PC-3 (cell line): ENCODE data around the gene ADSS1. TPM values are rescaled to one million over a fixed set of nuclear protein-coding genes. Genes with fewer than 3 reads are reported as not detected.

ENCODE experiments used
- ATAC-seq: fragments of 200-7000 bp; cut with Tn5 transposase; 2 replicates; pipeline ENCODE4 v1.9.1; 2020; ENCODE audit warnings: mild to moderate bottlenecking, moderate library complexity
- BruUV-seq: library from RNA; stranded (reverse); fragments of 400-500 nt; replicated peaks from 2 replicates; lab custom pipeline; 2021; lab: Mats Ljungman, UMichigan
- CTCF ChIA-PET: fragments of 300-600 bp; sonication (Branson Sonifier 250); formaldehyde crosslinking; loops from one replicate; lab custom pipeline; 2022; ENCODE audit warnings: antibody characterized with exemption; lab: Charles Lee
- POLR2A ChIA-PET: fragments of 300-600 bp; sonication (Branson Sonifier 250); formaldehyde crosslinking; loops from one replicate; lab custom pipeline; 2022; ENCODE audit warnings: antibody characterized with exemption; ENCODE audit not compliant: unreplicated experiment; lab: Charles Lee
- DNase-seq: peaks from one replicate; pipeline ENCODE4 v3.0.0-alpha.2; 2015
- H2AFZ ChIP-seq: fragments of 300-600 bp; sonication (generic); 2 replicates; pipeline ENCODE4 v1.6.0; 2016; ENCODE audit warnings: antibody characterized with exemption, low read length
- H3F3A ChIP-seq: fragments of 300-600 bp; sonication (generic); one replicate; pipeline ENCODE4 v1.6.0; 2017; ENCODE audit warnings: antibody characterized with exemption, low read length, control low read depth, mild to moderate bottlenecking; ENCODE audit not compliant: unreplicated experiment
- H3K27ac ChIP-seq: fragments of 300-600 bp; sonication (generic); 2 replicates; pipeline ENCODE4 v1.5.1; 2016; ENCODE audit warnings: mild to moderate bottlenecking, low read length
- H3K27me3 ChIP-seq: fragments of 300-600 bp; sonication (generic); 2 replicates; pipeline ENCODE4 v1.6.1; 2016; ENCODE audit warnings: low read length, mixed read lengths
- H3K36me3 ChIP-seq: fragments of 300-600 bp; sonication (generic); 2 replicates; pipeline ENCODE4 v1.6.1; 2016; ENCODE audit warnings: low read depth, mixed run types, low read length, mixed read lengths
- H3K4me1 ChIP-seq: fragments of 300-600 bp; sonication (generic); 2 replicates; pipeline ENCODE4 v1.5.1; 2016; ENCODE audit warnings: low read length; ENCODE audit not compliant: insufficient read depth
- H3K4me2 ChIP-seq: fragments of 300-600 bp; sonication (generic); 2 replicates; pipeline ENCODE4 v1.6.0; 2016; ENCODE audit warnings: low read length
- H3K4me3 ChIP-seq: fragments of 300-600 bp; sonication (generic); 2 replicates; pipeline ENCODE4 v1.5.1; 2016; ENCODE audit warnings: mild to moderate bottlenecking, low read length, mixed read lengths
- H3K79me2 ChIP-seq: fragments of 300-600 bp; sonication (generic); 2 replicates; pipeline ENCODE4 v1.6.1; 2017; ENCODE audit warnings: low read length, mixed read lengths
- H3K9ac ChIP-seq: fragments of 300-600 bp; sonication (generic); 2 replicates; pipeline ENCODE4 v1.6.0; 2016; ENCODE audit warnings: mild to moderate bottlenecking, low read length
- H3K9me2 ChIP-seq: fragments of 300-600 bp; sonication (generic); replicated peaks from 2 replicates; pipeline ENCODE4 v1.6.1; 2016; ENCODE audit warnings: mixed run types, low read length, mixed read lengths
- H3K9me3 ChIP-seq: fragments of 300-600 bp; sonication (generic); 2 replicates; pipeline ENCODE4 v1.6.1; 2016; ENCODE audit warnings: low read length, mixed read lengths
- H4K20me1 ChIP-seq: fragments of 300-600 bp; sonication (generic); 2 replicates; pipeline ENCODE4 v1.6.1; 2016; ENCODE audit warnings: low read length, mixed read lengths
- CTCF ChIP-seq: fragments of 300-600 bp; sonication (generic); conservative IDR thresholded peaks from 2 replicates; pipeline ENCODE4 v1.5.1; 2017; ENCODE audit warnings: antibody characterized with exemption, low read depth, mild to moderate bottlenecking, low read length
- EZH2 ChIP-seq: fragments of 300-600 bp; sonication (generic); IDR thresholded peaks from one replicate; pipeline ENCODE4 v1.6.1; 2017; ENCODE audit warnings: antibody characterized with exemption, mild to moderate bottlenecking, low read length; ENCODE audit not compliant: unreplicated experiment
- EZH2phosphoT487 ChIP-seq: fragments of 300-600 bp; sonication (generic); IDR thresholded peaks from 2 replicates; pipeline ENCODE4 v1.6.1; 2018; ENCODE audit warnings: mild to moderate bottlenecking, antibody characterized with exemption, low read length, borderline replicate concordance
- intact Hi-C: fragments of 100-400 bp; cut with micrococcal nuclease; formaldehyde crosslinking; loops from 2 replicates; pipeline ENCODE4 v1.9.0; 2023
- total RNA-seq: library from RNA; depleted of rRNA; stranded (reverse); fragments of >200 nt; gene quantifications from 2 replicates; pipeline ENCODE4 v1.2.3, GENCODE V29; 2014

Gene ADSS1
- total RNA-seq, 1 experiment from 2014 or later = 7.9 TPM

DNA sequence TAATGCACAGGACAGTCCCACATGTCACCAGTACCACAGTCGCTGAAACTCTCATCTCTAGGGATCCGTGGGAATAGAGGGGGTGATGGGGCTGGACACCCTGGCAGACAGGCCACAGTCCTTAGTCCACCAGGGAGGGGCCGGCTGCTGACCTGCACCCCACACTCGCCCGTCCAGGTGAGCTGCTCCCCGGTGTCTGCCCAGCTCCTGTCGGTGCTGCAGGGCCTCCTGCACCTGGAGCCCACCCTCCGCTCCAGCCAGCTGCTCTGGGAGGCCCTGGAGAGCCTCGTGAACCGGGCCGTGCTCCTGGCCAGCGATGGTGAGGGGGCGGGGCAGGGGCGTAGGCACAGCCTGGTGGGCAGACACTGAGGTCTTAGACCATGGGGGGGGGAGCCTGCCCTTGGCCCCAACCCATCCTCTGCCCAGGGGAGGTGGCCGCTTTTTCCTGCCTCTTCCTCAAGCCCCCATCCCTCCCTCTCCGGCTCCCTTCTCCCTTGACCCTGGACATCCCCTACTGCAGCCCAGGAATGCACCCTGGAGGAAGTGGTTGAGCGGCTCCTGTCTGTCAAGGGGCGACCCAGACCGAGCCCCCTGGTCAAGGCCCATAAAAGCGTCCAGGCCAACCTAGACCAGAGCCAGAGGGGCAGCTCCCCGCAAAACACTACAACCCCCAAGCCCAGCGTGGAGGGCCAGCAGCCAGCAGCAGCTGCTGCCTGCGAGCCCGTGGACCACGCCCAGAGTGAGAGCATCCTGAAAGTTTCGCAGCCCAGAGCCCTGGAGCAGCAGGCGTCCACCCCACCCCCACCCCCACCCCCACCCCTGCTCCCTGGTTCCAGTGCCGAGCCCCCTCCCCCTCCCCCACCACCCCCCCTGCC lies 17.1 kb upstream of the ADSS1 start:
- no TSS peak for BruUV-seq
- no peaks in the 10 kb centered on the region for H4K20me1 ChIP-seq

GRCh38 chr14:104707608-104708595 lies 16.1 kb upstream of the ADSS1 start:
- H3K27ac ChIP-seq = no peak overlapping the region
- no peak overlapping the region for H2AFZ ChIP-seq
- intact Hi-C loops = loop anchor here (1.0 kb wide), 2 partner anchors 43 to 58 kb away; no protein-coding TSS in a partner anchor
- CTCF ChIA-PET = no interaction called here
- TF ChIP-seq EZH2phosphoT487 = no peak
- TF ChIP-seq EZH2 = no peak
- no peak for TF ChIP-seq CTCF
- H3K9me3 ChIP-seq = no peaks in the 10 kb centered on the region
- H3K79me2 ChIP-seq = no peaks in the 10 kb centered on the region
- no peaks in the 10 kb centered on the region for H3K9me2 ChIP-seq
- POLR2A ChIA-PET = no interaction called here
- peaks cover 17% of the 10 kb centered on the region; the same call in 1 of the 2 replicates for H3K36me3 ChIP-seq
- H3F3A ChIP-seq = no peaks in the 10 kb centered on the region
- H3K4me2 ChIP-seq = no peak overlapping the region
- H3K9ac ChIP-seq = no peak overlapping the region
- ATAC-seq = peak; percentile 14
- BruUV-seq = no TSS peak
- no peak for DNase-seq
- no peaks in the 10 kb centered on the region for H3K4me1 ChIP-seq
- no peaks in the 10 kb centered on the region for H4K20me1 ChIP-seq
- H3K4me3 ChIP-seq = no peak overlapping the region
- no peaks in the 10 kb centered on the region for H3K27me3 ChIP-seq

More for the DNA sequence above, 17.1 kb upstream of the ADSS1 start:
- H3K9ac ChIP-seq = no peak overlapping the region
- no peak overlapping the region for H2AFZ ChIP-seq
- ChIA-PET POLR2A (interaction anchor here (0.7 kb wide), 1 partner anchor 19 kb away, joined by 3 read pairs; no protein-coding TSS in a partner anchor), CTCF (no interaction called here)
- H3F3A ChIP-seq = no peaks in the 10 kb centered on the region
- ATAC-seq (peak; percentile 12; the same call in 1 of the 2 replicates), DNase-seq (no peak)
- peaks cover 17% of the 10 kb centered on the region; the same call in 1 of the 2 replicates for H3K36me3 ChIP-seq
- no peak overlapping the region for H3K27ac ChIP-seq
- intact Hi-C loops = no loop called here
- H3K9me3 ChIP-seq = no peaks in the 10 kb centered on the region
- no peak overlapping the region for H3K4me3 ChIP-seq
- no peaks in the 10 kb centered on the region for H3K4me1 ChIP-seq
- H3K9me2 ChIP-seq = no peaks in the 10 kb centered on the region
- no peak overlapping the region for H3K4me2 ChIP-seq
- no peaks in the 10 kb centered on the region for H3K27me3 ChIP-seq
- TF ChIP-seq CTCF = no peak
- TF ChIP-seq EZH2phosphoT487 = no peak
- TF ChIP-seq EZH2 = no peak
- no peaks in the 10 kb centered on the region for H3K79me2 ChIP-seq
